ES-I3 (cell line): ENCODE data around the gene BRK1.
A peak's percentile ranks its signal among the peaks of the same experiment; 100 is the strongest.
"Not testable (repeated sequence)": the region's sequence is repeated elsewhere in the genome, so short reads cannot be mapped to it uniquely, and the experiment has no call there.

Experiments used
- H3K36me3 ChIP-seq: 2 replicates; pipeline ENCODE4 v1.6.1; 2013; ENCODE audit warnings: mild to moderate bottlenecking, low read length, control low read depth, moderate library complexity; ENCODE audit not compliant: insufficient read depth
- H3K4me1 ChIP-seq: 2 replicates; pipeline ENCODE4 v1.6.1; 2013; ENCODE audit warnings: mild to moderate bottlenecking, control low read depth, low read length; ENCODE audit not compliant: insufficient read depth
- H3K9ac ChIP-seq: 2 replicates; pipeline ENCODE4 v1.6.1; 2013; ENCODE audit warnings: low read depth, mild to moderate bottlenecking, low read length, moderate library complexity
- H3K9me3 ChIP-seq: 2 replicates; pipeline ENCODE4 v1.6.1; 2013; ENCODE audit warnings: mild to moderate bottlenecking, low read length, moderate library complexity; ENCODE audit not compliant: control insufficient read depth, insufficient read depth

The BRK1 gene

DNA sequence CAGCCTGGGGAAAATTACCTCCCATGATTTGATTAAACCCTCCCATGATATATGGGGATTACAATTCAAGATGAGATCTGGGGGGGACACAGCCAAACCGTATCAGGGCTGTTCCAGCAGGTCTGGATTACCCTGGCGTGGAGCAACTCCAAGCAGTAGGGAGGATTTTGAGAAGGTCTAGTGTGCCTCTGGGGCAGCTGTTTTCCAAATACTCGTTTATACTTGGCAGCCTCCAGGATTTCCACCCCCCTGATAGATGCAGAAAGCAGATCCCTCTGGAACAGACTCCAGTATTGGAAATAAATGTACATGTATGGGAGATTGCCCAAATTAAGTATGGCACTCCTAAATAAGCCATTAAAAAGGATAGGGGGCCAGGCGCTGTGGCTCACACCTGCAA, 41.6 kb downstream of the BRK1 start:
- Histone ChIP-seq H3K36me3 (no peaks in the 10 kb centered on the region), H3K9me3 (no peaks in the 10 kb centered on the region), H3K9ac (no peak overlapping the region), H3K4me1 (peaks cover 4% of the 10 kb centered on the region; the same call in 1 of the 2 replicates)

DNA sequence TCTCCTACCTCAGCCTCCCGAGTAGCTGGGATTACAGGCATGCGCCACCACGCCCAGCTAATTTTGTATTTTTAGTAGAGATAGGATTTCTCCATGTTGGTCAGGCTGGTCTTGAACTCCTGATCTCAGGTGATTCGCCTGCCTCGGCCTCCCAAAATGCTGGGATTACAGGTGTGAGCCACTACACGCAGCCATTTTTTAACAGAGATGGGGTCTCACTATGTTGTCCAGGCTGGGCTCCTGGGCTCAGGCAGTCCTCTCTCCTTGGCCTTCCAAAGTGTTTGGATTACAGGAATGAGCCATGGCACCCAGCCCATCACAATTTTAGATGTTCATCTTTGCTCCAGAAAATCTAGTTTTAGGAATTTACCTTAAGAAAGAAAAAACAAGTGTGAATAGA, 43.1 kb downstream of the BRK1 start:
- not testable (repeated sequence) for H3K9ac ChIP-seq, H3K4me1 ChIP-seq, H3K9me3 ChIP-seq, H3K36me3 ChIP-seq

DNA sequence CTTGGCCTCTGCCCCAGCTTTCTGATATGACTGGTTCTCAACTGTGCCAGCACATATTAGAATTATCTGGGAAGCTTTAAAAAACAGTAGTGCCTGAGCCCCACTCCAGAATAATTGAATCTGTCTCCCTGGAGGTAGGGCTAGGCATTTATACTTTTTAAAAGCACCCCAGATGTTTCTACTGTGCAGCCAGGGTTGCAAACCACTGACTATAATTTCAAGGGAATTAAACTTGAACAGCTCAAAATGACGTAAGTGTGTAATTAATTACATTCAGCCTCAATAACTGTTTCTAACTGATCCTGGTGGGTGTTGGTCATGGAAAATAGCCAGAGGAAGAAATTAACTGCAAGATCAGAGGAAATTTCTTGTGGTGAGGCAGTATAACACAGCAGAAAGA, 44.9 kb downstream of the BRK1 start:
- no peak overlapping the region for H3K9ac ChIP-seq
- H3K36me3 ChIP-seq, result no peaks in the 10 kb centered on the region
- no peaks in the 10 kb centered on the region for H3K9me3 ChIP-seq
- peaks cover 4% of the 10 kb centered on the region; the same call in 1 of the 2 replicates for H3K4me1 ChIP-seq

GRCh38 chr3:10160925-10161324, 45.5 kb downstream of the BRK1 start:
- Histone ChIP-seq H3K36me3 (no peaks in the 10 kb centered on the region), H3K9ac (no peak overlapping the region), H3K9me3 (no peaks in the 10 kb centered on the region), H3K4me1 (peaks cover 4% of the 10 kb centered on the region; the same call in 1 of the 2 replicates)

- H3K9ac ChIP-seq, result no peak overlapping the region
- no peaks in the 10 kb centered on the region for H3K36me3 ChIP-seq
- H3K4me1 ChIP-seq, result peaks cover 4% of the 10 kb centered on the region; the same call in 1 of the 2 replicates
- no peaks in the 10 kb centered on the region for H3K9me3 ChIP-seq
Measured at GRCh38 chr3:10162185-10162584, 46.7 kb downstream of the BRK1 start.

DNA sequence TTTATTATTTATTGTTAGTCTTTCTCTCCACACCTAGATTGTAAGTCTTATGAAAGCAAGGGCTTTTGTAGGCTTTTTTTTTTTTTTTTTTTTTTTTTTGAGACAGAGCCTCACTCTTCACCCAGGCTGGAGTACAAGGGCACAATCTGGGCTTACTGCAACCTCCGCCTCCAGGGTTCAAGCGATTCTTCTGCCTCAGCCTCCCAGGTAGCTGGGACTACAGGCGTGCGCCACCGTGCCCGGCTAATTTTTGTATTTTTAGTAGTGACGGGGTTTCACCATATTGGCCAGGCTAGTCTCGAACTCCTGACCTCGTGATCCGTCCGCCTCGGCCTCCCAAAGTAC, 48.7 kb downstream of the BRK1 start:
- H3K4me1 ChIP-seq, H3K36me3 ChIP-seq, H3K9me3 ChIP-seq, H3K9ac ChIP-seq: not testable (repeated sequence)

DNA sequence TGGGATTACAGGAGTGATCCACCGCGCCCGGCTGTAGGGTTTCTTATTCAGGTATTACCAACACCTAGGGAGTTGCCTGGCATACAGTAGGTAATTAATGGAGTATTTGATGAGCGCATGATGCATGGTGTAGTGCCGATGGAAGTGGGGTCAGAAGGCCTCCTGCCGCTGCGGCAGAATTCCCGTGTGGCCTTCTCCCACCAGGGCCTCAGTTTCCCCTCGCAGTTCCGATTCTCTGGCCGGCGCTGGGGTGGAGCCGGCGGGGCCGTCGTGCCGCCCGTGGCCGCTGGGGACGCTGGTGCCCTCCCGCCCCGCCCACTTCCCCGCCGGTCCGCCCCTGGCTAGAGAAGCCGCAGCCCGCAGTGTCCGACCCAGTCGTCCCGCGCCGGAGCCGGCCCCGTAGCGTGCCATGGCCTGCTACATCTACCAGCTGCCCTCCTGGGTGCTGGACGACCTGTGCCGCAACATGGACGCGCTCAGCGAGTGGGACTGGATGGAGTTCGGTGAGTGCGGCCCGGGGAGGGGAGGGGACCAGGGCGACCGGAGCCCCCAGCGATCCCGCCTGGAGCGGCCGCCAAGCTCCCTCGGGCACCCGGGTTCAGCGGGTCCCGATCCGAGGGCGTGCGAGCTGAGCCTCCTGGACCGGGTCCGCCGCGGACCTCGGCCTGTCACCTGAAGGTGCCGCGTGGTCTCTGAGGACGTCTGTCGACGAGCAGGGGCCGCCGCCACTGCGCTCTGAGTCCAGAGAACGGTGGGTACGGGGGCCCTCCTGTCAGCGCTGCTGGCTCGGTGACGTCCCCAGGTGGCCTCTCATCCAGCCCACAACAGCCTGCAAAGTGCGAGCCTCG, 49.3 kb downstream of the BRK1 start, which contains the start of gene IRAK2:
Gene IRAK2, plus strand, starts transcription at position 374 of the 848 bp plus-strand sequence. Its CDS starts 36 bp downstream, at position 410.
- Histone ChIP-seq H3K4me1 (peaks cover 4% of the 10 kb centered on the region; the same call in 1 of the 2 replicates), H3K36me3 (no peaks in the 10 kb centered on the region), H3K9ac (peak within 1 kb of the TSS; percentile 94), H3K9me3 (peaks cover 8% of the 10 kb centered on the region)

DNA sequence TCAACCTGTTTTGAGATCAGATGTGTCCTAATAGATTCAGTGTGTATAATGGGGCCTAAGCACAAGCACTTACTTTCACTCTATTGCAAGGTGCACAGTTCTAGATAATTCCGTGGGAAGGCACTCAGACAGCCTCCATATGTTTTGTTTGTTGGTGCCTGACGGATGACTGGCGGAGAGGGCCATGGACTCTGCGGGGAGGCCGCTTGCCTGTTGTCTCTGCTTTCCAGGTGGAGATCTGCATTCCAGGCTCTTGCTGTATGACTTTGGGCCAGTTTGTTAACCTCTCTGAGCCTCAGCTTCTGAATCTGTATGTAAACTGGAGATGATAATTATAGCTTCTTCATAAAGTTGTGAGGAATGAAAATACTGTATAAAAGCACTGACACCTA, 50.7 kb downstream of the BRK1 start:
- no peak overlapping the region; the same call in 1 of the 2 replicates for H3K9ac ChIP-seq
- H3K9me3 ChIP-seq, result peaks cover 8% of the 10 kb centered on the region

DNA sequence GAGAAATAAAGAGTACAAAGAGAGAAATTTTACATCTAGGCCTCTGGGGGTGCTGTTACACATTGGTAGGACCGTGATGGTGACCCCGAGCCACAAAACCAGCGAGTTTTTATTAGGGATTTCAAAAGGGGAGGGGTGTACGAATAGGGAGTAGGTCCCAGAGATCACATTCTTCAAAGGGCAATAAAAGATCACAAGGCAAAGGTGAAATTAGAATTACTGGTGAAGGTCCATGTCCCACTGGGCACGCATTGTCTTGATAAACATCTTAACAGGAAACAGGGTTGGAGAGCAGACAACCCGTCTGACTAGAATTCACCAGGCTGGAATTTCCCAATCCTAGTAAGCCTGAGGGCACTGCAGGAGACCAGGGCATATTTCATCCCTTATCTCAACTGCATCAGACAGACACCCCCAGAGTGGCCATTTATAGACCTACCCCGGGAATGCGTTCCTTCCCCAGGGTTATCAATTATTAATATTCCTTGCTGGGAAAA, 53.6 kb downstream of the BRK1 start:
- Histone ChIP-seq H3K9me3 (peaks cover 8% of the 10 kb centered on the region), H3K36me3 (no peaks in the 10 kb centered on the region), H3K9ac (no peak overlapping the region), H3K4me1 (no peaks in the 10 kb centered on the region)

More for the DNA sequence above, 50.7 kb downstream of the BRK1 start:
- Histone ChIP-seq H3K36me3 (no peaks in the 10 kb centered on the region), H3K4me1 (no peaks in the 10 kb centered on the region; the same call in 1 of the 2 replicates)

- Histone ChIP-seq H3K9ac (no peak overlapping the region), H3K36me3 (no peaks in the 10 kb centered on the region), H3K9me3 (peaks cover 8% of the 10 kb centered on the region), H3K4me1 (no peaks in the 10 kb centered on the region)
Measured at GRCh38 chr3:10170915-10171478, 55.5 kb downstream of the BRK1 start.

GRCh38 chr3:10173095-10173925, 57.8 kb downstream of the BRK1 start:
- H3K9me3 ChIP-seq, result peaks cover 8% of the 10 kb centered on the region
- H3K36me3 ChIP-seq, result no peaks in the 10 kb centered on the region
- no peaks in the 10 kb centered on the region for H3K4me1 ChIP-seq
- no peak overlapping the region for H3K9ac ChIP-seq

DNA sequence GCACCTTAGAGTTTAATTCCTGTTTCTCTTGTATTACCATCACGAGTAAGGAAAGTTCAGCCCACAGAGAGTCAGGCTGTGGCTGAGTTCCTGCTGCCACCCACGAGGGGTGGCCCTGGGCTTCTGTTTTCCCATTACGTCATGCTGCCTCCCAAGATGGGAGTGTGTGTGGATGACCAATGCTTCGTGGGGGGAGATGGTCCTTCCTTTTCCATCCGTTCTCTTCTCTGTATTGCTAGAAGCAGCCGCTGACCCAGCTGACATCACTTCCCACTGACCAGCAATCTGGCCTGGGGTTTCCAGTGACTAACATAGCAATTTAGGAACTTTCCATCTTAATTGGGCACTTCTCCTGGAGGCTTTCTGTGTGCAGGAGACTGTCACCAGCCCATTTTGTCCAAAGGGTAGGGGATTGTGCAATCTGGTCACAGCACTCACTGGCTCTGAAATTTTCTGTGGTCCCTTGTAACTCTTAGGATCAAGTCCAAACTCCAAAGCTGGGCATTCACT, 58.5 kb downstream of the BRK1 start:
- no peaks in the 10 kb centered on the region for H3K36me3 ChIP-seq
- no peak overlapping the region for H3K9ac ChIP-seq
- 0 out of 2 replicates have a peak, but pooled peaks cover 2% of the 10 kb centered on the region for H3K9me3 ChIP-seq
- no peaks in the 10 kb centered on the region for H3K4me1 ChIP-seq

- H3K4me1 ChIP-seq, H3K9ac ChIP-seq, H3K9me3 ChIP-seq, H3K36me3 ChIP-seq: not testable (repeated sequence)
Measured at GRCh38 chr3:10175334-10175733, 59.9 kb downstream of the BRK1 start.

DNA sequence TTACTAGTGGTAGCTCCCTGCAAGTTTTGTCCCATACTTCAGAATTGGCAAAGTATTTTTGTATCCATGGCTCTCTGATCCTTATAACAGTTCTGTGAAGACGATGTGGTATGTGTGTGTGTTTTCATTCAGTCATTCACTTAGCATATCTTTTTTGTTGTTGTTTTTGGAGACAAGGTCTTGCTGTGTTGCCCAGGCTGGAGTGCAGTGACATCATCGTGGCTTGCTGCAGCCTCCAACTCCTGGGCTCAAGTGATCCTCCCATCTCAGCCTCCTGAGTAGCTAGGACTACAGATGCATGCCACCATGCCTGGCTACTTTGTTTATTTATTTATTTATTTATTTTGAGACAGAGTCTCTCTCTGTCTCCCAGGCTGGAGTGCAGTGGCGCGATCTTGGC, 60.7 kb downstream of the BRK1 start:
- H3K9me3 ChIP-seq, H3K9ac ChIP-seq, H3K4me1 ChIP-seq, H3K36me3 ChIP-seq: not testable (repeated sequence)
